GM18909 (cell line): ENCODE data around the gene HK1.

Experiments used
- ATAC-seq: cut with Tn5 transposase; IDR thresholded peaks from one replicate; pipeline ENCODE4 v1.9.1; 2021; ENCODE audit warnings: mild to moderate bottlenecking; ENCODE audit not compliant: unreplicated experiment, poor library complexity

The HK1 gene

GRCh38 chr10:69343905-69344304 is 65.6 kb downstream of the HK1 start:
- ATAC-seq = no peak

- ATAC-seq = no peak
Measured at GRCh38 chr10:69344591-69345252, 66.4 kb downstream of the HK1 start.

GRCh38 chr10:69345402-69345801 is 67.1 kb downstream of the HK1 start:
- no peak for ATAC-seq

- no peak for ATAC-seq
Measured at GRCh38 chr10:69345890-69346474, 67.7 kb downstream of the HK1 start.

GRCh38 chr10:69346776-69347175 is 68.5 kb downstream of the HK1 start:
- no peak for ATAC-seq

- no peak for ATAC-seq
Measured at GRCh38 chr10:69348816-69349541, 70.7 kb downstream of the HK1 start.

- ATAC-seq = no peak
Measured at GRCh38 chr10:69349542-69349888, 71.2 kb downstream of the HK1 start.

- ATAC-seq = no peak
Measured at GRCh38 chr10:69351589-69351988, 73.3 kb downstream of the HK1 start.

GRCh38 chr10:69352569-69353264 is 74.4 kb downstream of the HK1 start:
- ATAC-seq = no peak

- no peak for ATAC-seq
Measured at GRCh38 chr10:69353977-69354635, 75.8 kb downstream of the HK1 start.

- ATAC-seq = no peak
Measured at GRCh38 chr10:69356187-69356586, 77.9 kb downstream of the HK1 start.

- no peak for ATAC-seq
Measured at GRCh38 chr10:69358148-69358795, 80.0 kb downstream of the HK1 start.

GRCh38 chr10:69359148-69359547 is 80.9 kb downstream of the HK1 start:
- no peak for ATAC-seq

GRCh38 chr10:69359594-69359993 is 81.3 kb downstream of the HK1 start:
- no peak for ATAC-seq

GRCh38 chr10:69360485-69361302 is 82.4 kb downstream of the HK1 start:
- ATAC-seq = no peak

- ATAC-seq = no peak
Measured at GRCh38 chr10:69361303-69361614, 83.0 kb downstream of the HK1 start.

GRCh38 chr10:69362471-69362954 is 84.2 kb downstream of the HK1 start:
- ATAC-seq = no peak

GRCh38 chr10:69363666-69364065 is 85.4 kb downstream of the HK1 start:
- ATAC-seq = no peak

- no peak for ATAC-seq
Measured at GRCh38 chr10:69364232-69364940, 86.1 kb downstream of the HK1 start.
